Activated T-helper 2 cell treated with anti-CD3 and anti-CD28 coated beads, Interferon-gamma antibody, Interleukin-2, Interleukin-4, amounts not matched to agents 10 μg/mL and 5 μg/mL and 100 μg/mL, durations not matched to agents 14 hours and 24 hours and 36 hours (primary cell): Measurements from ENCODE around the gene KRTAP12-2. TPM values are rescaled to one million over a fixed set of nuclear protein-coding genes. Genes with fewer than 3 reads are reported as not detected.
"Not testable (repeated sequence)": the region's sequence is repeated elsewhere in the genome, so short reads cannot be mapped to it uniquely, and the experiment has no call there.

Source experiments
- DNase-seq: peaks from one replicate; pipeline ENCODE4 v3.0.0; 2021; ENCODE audit warnings: low spot score
- H3K27ac Mint-ChIP-seq: one replicate; pipeline ENCODE4 v1.8.0; 2021; ENCODE audit warnings: mixed read lengths
- H3K27me3 Mint-ChIP-seq: one replicate; pipeline ENCODE4 v1.8.0; 2021; ENCODE audit warnings: low read depth, mixed read lengths
- H3K36me3 Mint-ChIP-seq: one replicate; pipeline ENCODE4 v1.8.0; 2021; ENCODE audit warnings: low read depth, mixed read lengths
- H3K4me1 Mint-ChIP-seq: one replicate; pipeline ENCODE4 v1.8.0; 2021; ENCODE audit warnings: low read depth, mixed read lengths
- H3K4me3 Mint-ChIP-seq: one replicate; pipeline ENCODE4 v1.8.0; 2021; ENCODE audit warnings: low read depth, mild to moderate bottlenecking, moderate library complexity, mixed read lengths
- H3K9me3 Mint-ChIP-seq: one replicate; pipeline ENCODE4 v1.8.0; 2021; ENCODE audit warnings: mixed read lengths
- intact Hi-C: fragments of 100-400 bp; cut with micrococcal nuclease; formaldehyde crosslinking; loops from one replicate; pipeline ENCODE4 v1.15.1; 2023
- total RNA-seq: library from RNA; stranded (reverse); gene quantifications from 2 replicates; pipeline ENCODE4 v1.2.3, GENCODE V29; 2022

Gene KRTAP12-2
- total RNA-seq, 1 donor from 2014 or later: not detected

GRCh38 chr21:44648557-44649311 lies 18.0 kb downstream of the KRTAP12-2 start:
- DNase-seq: no peak
- Mint-ChIP-seq H3K36me3 (peaks cover 2% of the 10 kb centered on the region), H3K4me3 (no peak overlapping the region), H3K27me3 (no peaks in the 10 kb centered on the region), H3K4me1 (peaks cover 2% of the 10 kb centered on the region), H3K9me3 (peaks cover 15% of the 10 kb centered on the region), H3K27ac (no peak overlapping the region)
- intact Hi-C loops: no loop called here

GRCh38 chr21:44647222-44647552 lies 19.5 kb downstream of the KRTAP12-2 start:
- no peaks in the 10 kb centered on the region for H3K36me3 Mint-ChIP-seq
- peaks cover 22% of the 10 kb centered on the region for H3K9me3 Mint-ChIP-seq
- DNase-seq: no peak
- no peak overlapping the region for H3K4me3 Mint-ChIP-seq
- no peaks in the 10 kb centered on the region for H3K27me3 Mint-ChIP-seq
- H3K4me1 Mint-ChIP-seq: no peaks in the 10 kb centered on the region
- intact Hi-C loops: no loop called here
- no peak overlapping the region for H3K27ac Mint-ChIP-seq

GRCh38 chr21:44646366-44647221 lies 20.1 kb downstream of the KRTAP12-2 start, which contains the start of gene KRTAP10-11:
KRTAP10-11 (plus strand) TSS chr21:44646414; CDS start chr21:44646459, 45 bp downstream.
- H3K27ac Mint-ChIP-seq, intact Hi-C loops, H3K27me3 Mint-ChIP-seq: not testable (repeated sequence)

GRCh38 chr21:44644878-44645277 lies 21.8 kb downstream of the KRTAP12-2 start:
- Mint-ChIP-seq H3K36me3 (no peaks in the 10 kb centered on the region), H3K27ac (no peak overlapping the region), H3K9me3 (peaks cover 41% of the 10 kb centered on the region), H3K4me3 (no peak overlapping the region), H3K4me1 (no peaks in the 10 kb centered on the region), H3K27me3 (no peaks in the 10 kb centered on the region)
- no peak for DNase-seq
- intact Hi-C loops: no loop called here

More at GRCh38 chr21:44646366-44647221, 20.1 kb downstream of the KRTAP12-2 start, which contains the start of gene KRTAP10-11:
- peaks cover 28% of the 10 kb centered on the region for H3K9me3 Mint-ChIP-seq
- DNase-seq, H3K4me1 Mint-ChIP-seq, H3K36me3 Mint-ChIP-seq, H3K4me3 Mint-ChIP-seq: not testable (repeated sequence)

- Mint-ChIP-seq H3K36me3 (no peaks in the 10 kb centered on the region), H3K27ac (no peak overlapping the region), H3K27me3 (no peaks in the 10 kb centered on the region), H3K9me3 (peaks cover 44% of the 10 kb centered on the region), H3K4me1 (no peaks in the 10 kb centered on the region), H3K4me3 (no peak overlapping the region)
- intact Hi-C loops: no loop called here
- DNase-seq: no peak
Observed at GRCh38 chr21:44643741-44644310, 22.9 kb downstream of the KRTAP12-2 start.

GRCh38 chr21:44640761-44641160 lies 26.0 kb downstream of the KRTAP12-2 start:
- no peaks in the 10 kb centered on the region for H3K4me1 Mint-ChIP-seq
- H3K27ac Mint-ChIP-seq: no peak overlapping the region
- H3K9me3 Mint-ChIP-seq: peaks cover 44% of the 10 kb centered on the region
- DNase-seq: no peak
- no peaks in the 10 kb centered on the region for H3K27me3 Mint-ChIP-seq
- no peak overlapping the region for H3K4me3 Mint-ChIP-seq
- intact Hi-C loops: no loop called here
- H3K36me3 Mint-ChIP-seq: no peaks in the 10 kb centered on the region

- intact Hi-C loops: no loop called here
- DNase-seq: no peak
- H3K4me3 Mint-ChIP-seq: no peak overlapping the region
- H3K9me3 Mint-ChIP-seq: peaks cover 35% of the 10 kb centered on the region
- H3K27ac Mint-ChIP-seq: no peak overlapping the region
- no peaks in the 10 kb centered on the region for H3K36me3 Mint-ChIP-seq
- no peaks in the 10 kb centered on the region for H3K4me1 Mint-ChIP-seq
- H3K27me3 Mint-ChIP-seq: peaks cover 2% of the 10 kb centered on the region
Observed at GRCh38 chr21:44639331-44639655, 27.4 kb downstream of the KRTAP12-2 start.

- DNase-seq, intact Hi-C loops, H3K4me3 Mint-ChIP-seq, H3K27me3 Mint-ChIP-seq, H3K36me3 Mint-ChIP-seq, H3K27ac Mint-ChIP-seq, H3K4me1 Mint-ChIP-seq: not testable (repeated sequence)
- peaks cover 29% of the 10 kb centered on the region for H3K9me3 Mint-ChIP-seq
Observed at GRCh38 chr21:44638506-44639330, 28.0 kb downstream of the KRTAP12-2 start.

- H3K27ac Mint-ChIP-seq, H3K36me3 Mint-ChIP-seq, intact Hi-C loops, H3K4me1 Mint-ChIP-seq, DNase-seq, H3K4me3 Mint-ChIP-seq, H3K27me3 Mint-ChIP-seq: not testable (repeated sequence)
- peaks cover 29% of the 10 kb centered on the region for H3K9me3 Mint-ChIP-seq
Observed at GRCh38 chr21:44637851-44638348, 28.8 kb downstream of the KRTAP12-2 start.

GRCh38 chr21:44637018-44637850 lies 29.5 kb downstream of the KRTAP12-2 start, which contains the start of gene KRTAP10-10:
KRTAP10-10 (plus strand) TSS chr21:44637356; CDS start chr21:44637418, 62 bp downstream.
- DNase-seq: no peak
- Mint-ChIP-seq H3K4me3 (no peak within 1 kb of the TSS), H3K9me3 (peaks cover 31% of the 10 kb centered on the region), H3K27me3 (peaks cover 2% of the 10 kb centered on the region), H3K36me3 (no peaks in the 10 kb centered on the region), H3K4me1 (no peaks in the 10 kb centered on the region), H3K27ac (no peak within 1 kb of the TSS)
- intact Hi-C loops: no loop called here

GRCh38 chr21:44636209-44637017 lies 30.3 kb downstream of the KRTAP12-2 start:
- no peak for DNase-seq
- Mint-ChIP-seq H3K4me3 (no peak overlapping the region), H3K9me3 (peaks cover 31% of the 10 kb centered on the region), H3K4me1 (no peaks in the 10 kb centered on the region), H3K27me3 (peaks cover 2% of the 10 kb centered on the region), H3K27ac (no peak overlapping the region), H3K36me3 (no peaks in the 10 kb centered on the region)
- intact Hi-C loops: no loop called here
